GM19463 (cell line): ENCODE measurements around the gene PDE4D.

Experiments used
- ATAC-seq: cut with Tn5 transposase; IDR thresholded peaks from one replicate; pipeline ENCODE4 v1.9.1; 2021; ENCODE audit warnings: mild to moderate bottlenecking, moderate library complexity; ENCODE audit not compliant: unreplicated experiment

Gene PDE4D

DNA sequence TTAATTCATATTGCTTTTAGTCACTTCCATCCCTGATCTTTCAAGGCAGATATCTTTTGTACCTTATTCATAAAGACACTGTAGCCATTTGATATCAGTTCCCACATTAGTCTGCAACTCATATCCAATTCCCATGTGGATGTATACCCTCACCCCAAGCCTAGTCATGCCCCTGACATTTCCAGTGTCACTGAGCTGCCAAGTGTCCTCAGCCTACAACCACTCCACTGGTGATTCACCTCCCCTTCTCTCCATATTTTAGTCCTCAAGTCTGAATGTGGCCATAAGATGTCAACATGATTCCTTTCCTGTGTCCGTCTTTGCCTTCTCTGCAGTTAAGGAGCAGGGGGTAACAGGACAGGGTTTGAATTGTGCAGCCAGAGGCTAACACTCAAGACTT lies 963.8 kb downstream of the PDE4D start:
- ATAC-seq: no peak

DNA sequence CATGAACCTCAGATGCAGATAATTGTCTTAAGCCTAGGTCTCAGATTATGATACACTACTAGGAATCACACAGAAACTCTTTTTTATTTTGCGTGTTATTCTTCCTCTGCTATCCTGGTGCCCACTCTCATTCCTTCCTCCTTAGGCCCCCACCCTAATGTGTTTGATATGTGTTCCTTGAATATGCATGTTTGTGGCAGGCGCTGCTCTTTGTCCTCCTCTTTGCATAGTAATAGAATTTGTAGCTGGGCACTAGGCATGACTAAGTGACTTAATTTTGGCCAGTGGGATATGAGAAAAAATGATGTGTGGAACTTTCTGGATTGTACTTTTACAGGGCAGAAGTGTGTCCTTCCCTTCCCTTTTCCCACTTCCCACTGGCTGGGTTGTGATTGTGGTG lies 965.6 kb downstream of the PDE4D start:
- ATAC-seq: no peak

DNA sequence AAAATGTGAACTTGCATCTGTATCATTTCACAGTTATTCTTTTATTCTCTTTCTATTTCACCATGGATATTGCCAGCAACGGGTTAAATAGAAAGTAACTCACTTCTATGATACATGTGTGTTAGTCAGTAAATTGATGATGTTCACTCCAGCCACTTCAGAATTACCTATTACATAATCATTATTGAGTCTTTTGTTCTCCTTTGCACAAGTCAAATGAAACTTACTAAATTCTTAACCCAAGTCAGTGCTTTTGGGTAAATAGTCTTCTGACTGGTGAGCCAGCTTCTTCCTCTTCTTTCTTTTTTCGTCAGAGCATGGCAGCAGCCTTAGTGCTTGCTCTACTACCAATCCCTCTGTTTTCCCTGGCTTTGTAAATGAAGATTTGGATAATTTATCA lies 966.3 kb downstream of the PDE4D start:
- ATAC-seq: no peak

DNA sequence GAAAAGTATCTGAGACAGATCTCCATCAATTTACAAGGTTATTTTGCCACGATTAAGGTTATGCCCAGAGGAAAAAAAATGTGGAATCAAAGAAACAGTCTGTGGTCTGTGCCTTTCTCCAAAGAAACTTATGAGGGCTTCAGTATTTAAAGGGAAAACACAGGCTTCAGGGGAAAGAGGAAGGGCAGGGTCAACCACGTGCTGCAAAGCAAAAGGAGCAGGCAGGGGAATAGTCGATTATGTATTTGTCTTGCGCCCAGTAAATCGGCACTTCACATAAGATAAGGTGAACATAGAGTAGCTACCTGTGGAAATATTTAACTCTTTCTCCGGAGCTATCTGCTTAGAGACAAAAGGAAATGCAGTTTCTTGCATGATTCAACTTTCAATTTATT lies 967.0 kb downstream of the PDE4D start:
- ATAC-seq: no peak

GRCh38 chr5:58925627-58926540 lies 967.6 kb downstream of the PDE4D start:
- no peak for ATAC-seq

DNA sequence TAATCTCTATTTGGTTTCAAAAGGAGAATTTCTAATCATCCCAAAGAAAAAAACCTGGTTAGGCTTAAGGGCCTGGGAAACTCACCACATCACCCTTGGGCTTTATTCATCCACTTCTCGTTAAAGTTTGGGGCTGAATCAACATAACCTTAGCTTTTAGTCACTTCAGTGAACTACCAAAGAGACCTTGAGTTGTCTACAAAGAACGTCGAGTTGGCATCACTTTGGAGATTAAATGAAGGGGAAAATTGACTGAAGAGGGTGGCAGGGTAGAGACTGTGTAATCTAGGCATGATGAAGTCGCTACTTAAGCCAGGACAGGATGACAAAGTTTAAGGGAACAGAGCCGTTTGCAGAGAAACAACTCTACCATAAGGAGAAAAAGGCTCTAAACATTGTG lies 969.2 kb downstream of the PDE4D start:
- no peak for ATAC-seq

- no peak for ATAC-seq
Observed at GRCh38 chr5:58923355-58923754, 970.2 kb downstream of the PDE4D start.

DNA sequence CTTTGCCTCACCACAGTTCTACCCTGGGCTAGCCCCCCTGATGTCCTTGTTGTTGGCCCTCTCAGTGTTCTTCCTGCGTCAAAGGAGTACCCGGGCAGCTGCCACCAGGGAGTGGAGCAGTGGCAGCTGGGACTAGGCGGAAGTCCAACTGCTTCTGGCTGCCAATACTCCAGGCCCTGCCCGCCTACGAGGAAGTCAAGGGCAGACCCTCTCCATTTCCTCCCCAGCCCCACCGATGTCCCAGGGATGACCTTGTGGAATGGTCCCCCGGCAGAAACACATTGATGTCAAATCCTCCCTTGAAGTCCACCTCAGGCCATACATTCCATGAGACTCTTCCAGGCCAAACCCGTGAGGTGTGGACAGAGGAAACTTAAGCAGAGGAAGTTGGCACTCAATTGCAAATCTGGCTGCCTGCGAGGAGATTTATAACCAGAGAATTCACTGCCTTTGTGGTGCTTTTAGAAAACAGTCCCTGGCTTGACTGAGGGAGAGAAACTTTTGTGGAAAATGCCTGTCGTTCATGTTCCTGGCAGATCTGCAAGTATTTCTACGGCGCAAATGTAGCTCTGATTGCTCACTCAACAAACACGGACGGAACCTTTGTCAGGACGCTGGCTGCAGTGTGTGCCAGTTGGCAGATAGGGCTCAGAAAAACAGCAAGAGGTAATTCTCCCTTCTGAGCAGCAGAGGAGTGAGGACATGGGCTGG lies 970.9 kb downstream of the PDE4D start:
- ATAC-seq: no peak

DNA sequence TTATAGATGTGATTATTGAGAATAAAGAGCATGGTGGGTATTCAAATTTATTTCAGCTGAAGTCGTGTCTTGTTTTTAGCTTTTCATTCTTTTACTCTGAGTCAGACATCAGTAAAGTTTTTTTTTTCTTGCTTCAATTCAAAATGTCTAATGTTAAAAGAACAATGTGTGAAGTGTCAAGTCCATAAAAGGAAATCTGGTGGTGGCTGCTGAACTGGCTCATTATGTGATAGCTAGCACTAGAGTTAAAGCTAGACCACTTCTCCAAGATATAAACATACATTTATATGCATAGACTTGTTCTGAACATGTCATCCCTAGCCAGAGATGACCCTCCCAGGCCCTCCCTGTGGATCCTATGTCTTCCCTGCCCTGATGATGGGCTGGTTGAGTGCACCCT lies 972.4 kb downstream of the PDE4D start:
- no peak for ATAC-seq

DNA sequence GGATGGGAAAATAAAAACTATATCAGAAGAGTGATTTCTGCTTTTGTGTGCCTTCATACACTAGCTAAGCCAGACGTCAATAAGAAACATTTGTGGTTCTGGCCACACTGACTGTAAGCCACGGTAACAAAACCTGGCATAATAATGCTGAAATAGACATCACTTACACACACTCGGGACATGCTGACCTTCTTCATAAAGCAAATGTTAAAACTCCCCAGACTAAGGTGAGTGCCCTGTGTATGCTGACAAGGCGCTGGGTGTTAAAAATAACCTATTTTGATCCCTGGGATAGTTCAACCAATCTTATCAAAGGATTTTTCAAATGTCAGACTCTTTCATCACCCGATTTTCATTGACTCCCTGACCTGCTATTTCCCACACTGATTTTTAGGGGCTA lies 973.7 kb downstream of the PDE4D start:
- ATAC-seq: no peak
